Measurements from ENCODE around the gene SMIM22. TPM values are rescaled to one million over a fixed set of nuclear protein-coding genes. Genes with fewer than 3 reads are reported as not detected.

SMIM22 gene
- total RNA-seq, 4 donors from 2014 or later = 4.6 TPM; not detected in 3

- intact Hi-C loops (cut with DNase I; ENCODE audit: low total_unique reads) = no loop called here
- Histone ChIP-seq H3K4me3 (no peak overlapping the region), H3K27ac (no peak overlapping the region), H3K36me3 (no peaks in the 10 kb centered on the region), H3K9me3 (no peaks in the 10 kb centered on the region), H3K27me3 (no peaks in the 10 kb centered on the region), H3K4me1 (no peaks in the 10 kb centered on the region)
- no peak for DNase-seq
- TF ChIP-seq CTCF (IDR thresholded peaks at IDR 0.05) (no peak), POLR2A (IDR thresholded peaks at IDR 0.05) (no peak)
These were observed 45.8 kb downstream of the SMIM22 start for GRCh38 chr16:4840984-4841383.

Small RNA genes within 50 kb of the gene (small RNA-seq; reads per million reads assigned to genes)
- not detected for gene RF00017

Other genes starting within 250 kb of the SMIM22 start
- gene C16orf96, start 239.0 kb upstream of the SMIM22 start, total RNA-seq = under 1 TPM in 3 of 4 donors, not detected in 1; 0.26 to 0.35 (median 0.30) TPM
- gene UBALD1, start 180.5 kb upstream of the SMIM22 start, total RNA-seq = 10 to 100 TPM in 2 of 4 donors, 1 to 10 TPM in 1, not detected in 1; 2.8 to 31.1 (median 23.5) TPM
- gene MGRN1, start 170.5 kb upstream of the SMIM22 start, total RNA-seq = 100 to 1,000 TPM in 1 of 4 donors, 10 to 100 TPM in 3; 19.0 to 107 (median 68.6) TPM
- 10 to 100 TPM; 15.4 to 48.3 (median 33.1) TPM for gene NUDT16L1, start 101.8 kb upstream of the SMIM22 start, total RNA-seq
- gene ANKS3, start 61.1 kb upstream of the SMIM22 start, total RNA-seq = 10 to 100 TPM in 3 of 4 donors, 1 to 10 TPM in 1; 2.4 to 51.7 (median 33.1) TPM
- 1 to 10 TPM in 1 of 4 donors, under 1 TPM in 1, not detected in 2; 0.67 to 3.5 TPM for gene DNAAF8, start 60.8 kb upstream of the SMIM22 start, total RNA-seq
- gene ZNF500, start 28.2 kb upstream of the SMIM22 start, total RNA-seq = 10 to 100 TPM; 11.0 to 31.2 (median 20.2) TPM
- not detected for gene SEPTIN12, start 7.0 kb upstream of the SMIM22 start, total RNA-seq
- gene ROGDI, start 7.3 kb downstream of the SMIM22 start, total RNA-seq = 10 to 100 TPM in 3 of 4 donors, 1 to 10 TPM in 1; 7.9 to 70.6 (median 21.5) TPM
- gene GLYR1, start 51.9 kb downstream of the SMIM22 start, total RNA-seq = 10 to 100 TPM; 26.6 to 86.3 (median 47.1) TPM
- gene UBN1, start 52.1 kb downstream of the SMIM22 start, total RNA-seq = 10 to 100 TPM in 3 of 4 donors, 1 to 10 TPM in 1; 4.9 to 56.2 (median 33.4) TPM
- 10 to 100 TPM in 3 of 4 donors, 1 to 10 TPM in 1; 8.7 to 39.6 (median 15.2) TPM for gene PPL, start 141.8 kb downstream of the SMIM22 start, total RNA-seq
- gene SEC14L5, start 163.0 kb downstream of the SMIM22 start, total RNA-seq = 1 to 10 TPM in 1 of 4 donors, under 1 TPM in 1, not detected in 2; 0.28 to 2.0 TPM
- gene NAGPA, start 238.6 kb downstream of the SMIM22 start, total RNA-seq = 10 to 100 TPM in 1 of 4 donors, 1 to 10 TPM in 2, under 1 TPM in 1; 0.29 to 11.3 (median 8.2) TPM